ENCODE measurements around the gene HTR4.

Gene HTR4

GRCh38 chr5:148606296-148606695, 48.0 kb downstream of the HTR4 start:
- DNase-seq (ENCODE audit: low spot score): no peak

- DNase-seq (ENCODE audit: low spot score): no peak
Observed at GRCh38 chr5:148599187-148599586, 55.1 kb downstream of the HTR4 start.

GRCh38 chr5:148595697-148596096, 58.6 kb downstream of the HTR4 start:
- no peak for DNase-seq (ENCODE audit: low spot score)

GRCh38 chr5:148586796-148587195, 67.5 kb downstream of the HTR4 start:
- no peak for DNase-seq (ENCODE audit: low spot score)

GRCh38 chr5:148585988-148586387, 68.3 kb downstream of the HTR4 start:
- DNase-seq (ENCODE audit: low spot score): no peak

- DNase-seq (ENCODE audit: low spot score): no peak
Observed at GRCh38 chr5:148584103-148584502, 70.2 kb downstream of the HTR4 start.

- no peak for DNase-seq (ENCODE audit: low spot score)
Observed at GRCh38 chr5:148583421-148583965, 70.8 kb downstream of the HTR4 start.

GRCh38 chr5:148574167-148574566, 80.2 kb downstream of the HTR4 start:
- no peak for DNase-seq (ENCODE audit: low spot score)

GRCh38 chr5:148573374-148573773, 81.0 kb downstream of the HTR4 start:
- DNase-seq (ENCODE audit: low spot score): no peak

- no peak for DNase-seq (ENCODE audit: low spot score)
Observed at GRCh38 chr5:148569948-148570347, 84.4 kb downstream of the HTR4 start.

- no peak for DNase-seq (ENCODE audit: low spot score)
Observed at GRCh38 chr5:148565148-148565547, 89.2 kb downstream of the HTR4 start.

GRCh38 chr5:148563021-148563420, 91.3 kb downstream of the HTR4 start:
- no peak for DNase-seq (ENCODE audit: low spot score)

GRCh38 chr5:148561801-148562311, 92.5 kb downstream of the HTR4 start:
- DNase-seq (ENCODE audit: low spot score): no peak

- DNase-seq (ENCODE audit: low spot score): no peak
Observed at GRCh38 chr5:148559461-148559860, 94.9 kb downstream of the HTR4 start.

- no peak for DNase-seq (ENCODE audit: low spot score)
Observed at GRCh38 chr5:148558892-148559291, 95.4 kb downstream of the HTR4 start.

- no peak for DNase-seq (ENCODE audit: low spot score)
Observed at GRCh38 chr5:148556835-148557234, 97.5 kb downstream of the HTR4 start.

GRCh38 chr5:148554621-148555020, 99.7 kb downstream of the HTR4 start:
- no peak for DNase-seq (ENCODE audit: low spot score)

GRCh38 chr5:148543727-148544126, 110.6 kb downstream of the HTR4 start:
- DNase-seq (ENCODE audit: low spot score): no peak

- no peak for DNase-seq (ENCODE audit: low spot score)
Observed at GRCh38 chr5:148542812-148543211, 111.5 kb downstream of the HTR4 start.

- no peak for DNase-seq (ENCODE audit: low spot score)
Observed at GRCh38 chr5:148541054-148541835, 113.1 kb downstream of the HTR4 start.

GRCh38 chr5:148540647-148541046, 113.7 kb downstream of the HTR4 start:
- no peak for DNase-seq (ENCODE audit: low spot score)

GRCh38 chr5:148539851-148540250, 114.5 kb downstream of the HTR4 start:
- DNase-seq (ENCODE audit: low spot score): no peak

- DNase-seq (ENCODE audit: low spot score): no peak
Observed at GRCh38 chr5:148535190-148535589, 119.1 kb downstream of the HTR4 start.

All from hepatic stellate cell (primary cell).